Thoracic aorta (tissue), 2 donors: ENCODE data around the gene MNX1. TPM values are rescaled to one million over a fixed set of nuclear protein-coding genes. Genes with fewer than 3 reads are reported as not detected.

ENCODE experiments used
- ATAC-seq: fragments of 150-250 bp; one replicate; pipeline ENCODE4 v1.8.0; 2017; ENCODE audit warnings: low read depth; ENCODE audit not compliant: insufficient number of reproducible peaks, low FRiP score
- DNase-seq: peaks from one replicate; pipeline ENCODE4 v3.0.0-alpha.2; 2020; ENCODE audit warnings: low spot score
- H3K27ac ChIP-seq, 2 donors: fragments of 200-600 bp; sonication (generic); 1 replicate in 1 of 2; 2 replicates in 1 of 2; pipeline ENCODE4 v1.5.1; 2016; ENCODE audit warnings: mild to moderate bottlenecking in 2 of 2, moderate library complexity in 2 of 2
- H3K27me3 ChIP-seq: fragments of 200-600 bp; sonication (generic); replicated peaks from 2 replicates; pipeline ENCODE4 v1.6.0; 2016; ENCODE audit warnings: mild to moderate bottlenecking; ENCODE audit not compliant: insufficient read depth
- H3K36me3 ChIP-seq: fragments of 200-600 bp; sonication (generic); one replicate; pipeline ENCODE4 v1.5.1; 2016
- H3K4me1 ChIP-seq, 2 donors: fragments of 200-600 bp; sonication (generic); 1 replicate in 1 of 2; 2 replicates in 1 of 2; pipeline versions ENCODE4 v1.5.1 to v1.6.0; 2016; ENCODE audit warnings: low read depth in 2 of 2, mild to moderate bottlenecking in 1 of 2; ENCODE audit not compliant: control insufficient read depth in 1 of 2
- H3K4me3 ChIP-seq: fragments of 200-600 bp; sonication (generic); 2 replicates; pipeline ENCODE4 v1.5.1; 2016; ENCODE audit warnings: mild to moderate bottlenecking
- H3K9me3 ChIP-seq: fragments of 200-600 bp; sonication (generic); 2 replicates; pipeline ENCODE4 v1.5.1; 2016
- total RNA-seq, 2 donors: library from RNA; depleted of rRNA; stranded (reverse); fragments of >200 nt; gene quantifications; one replicate each; pipeline versions ENCODE4 v1.1.0 to v1.2.3, GENCODE V29; 2016
- TF ChIP-seq, protein P1 (sequence below): fragments of 200-600 bp; sonication (generic); IDR thresholded peaks from one replicate; pipeline ENCODE4 v1.5.1; 2019; ENCODE audit warnings: antibody characterized with exemption

Gene MNX1
- total RNA-seq, 2 donors from 2014 or later = not detected

DNA sequence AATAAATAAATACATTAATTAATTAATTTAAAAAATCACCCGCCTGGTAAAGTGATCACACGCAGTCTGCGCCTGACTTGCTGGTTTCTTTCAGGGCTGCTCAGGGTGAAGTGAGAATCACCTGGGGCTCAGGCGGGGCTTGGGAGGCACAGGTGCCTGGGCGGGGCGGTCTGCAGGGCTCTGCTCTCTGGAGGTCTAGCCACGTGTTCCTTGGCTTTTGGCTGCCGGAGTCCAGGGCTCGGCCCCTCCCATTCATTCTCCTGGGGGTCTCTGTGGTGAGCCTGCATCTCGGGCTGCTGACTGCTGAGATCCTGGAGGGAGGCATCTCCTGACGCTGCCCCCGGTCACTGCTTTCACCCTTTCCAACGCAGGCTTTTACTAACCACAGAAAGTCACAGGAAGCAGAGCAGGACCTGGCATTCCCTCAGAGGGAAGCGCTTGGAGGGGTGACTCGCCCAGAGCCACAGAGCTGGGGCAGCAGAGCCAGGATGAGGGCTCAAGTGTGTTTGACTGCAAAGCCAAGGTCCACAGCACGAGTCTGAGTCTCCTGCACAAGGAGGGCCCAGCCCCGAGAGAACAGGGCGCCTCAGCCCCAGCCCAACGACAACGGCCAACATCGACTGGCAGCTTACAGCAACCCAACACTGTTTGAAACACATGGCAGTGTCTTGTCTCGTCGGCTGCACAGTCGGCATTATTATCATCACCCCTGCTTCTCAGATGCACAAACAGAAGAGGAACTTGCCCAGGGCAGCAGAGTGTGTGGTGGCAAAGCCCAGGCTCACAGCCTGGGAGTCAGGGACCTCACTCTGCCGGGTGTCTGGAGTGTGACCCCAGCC lies 22.4 kb upstream of the MNX1 start:
- TF ChIP-seq, protein P1, sequence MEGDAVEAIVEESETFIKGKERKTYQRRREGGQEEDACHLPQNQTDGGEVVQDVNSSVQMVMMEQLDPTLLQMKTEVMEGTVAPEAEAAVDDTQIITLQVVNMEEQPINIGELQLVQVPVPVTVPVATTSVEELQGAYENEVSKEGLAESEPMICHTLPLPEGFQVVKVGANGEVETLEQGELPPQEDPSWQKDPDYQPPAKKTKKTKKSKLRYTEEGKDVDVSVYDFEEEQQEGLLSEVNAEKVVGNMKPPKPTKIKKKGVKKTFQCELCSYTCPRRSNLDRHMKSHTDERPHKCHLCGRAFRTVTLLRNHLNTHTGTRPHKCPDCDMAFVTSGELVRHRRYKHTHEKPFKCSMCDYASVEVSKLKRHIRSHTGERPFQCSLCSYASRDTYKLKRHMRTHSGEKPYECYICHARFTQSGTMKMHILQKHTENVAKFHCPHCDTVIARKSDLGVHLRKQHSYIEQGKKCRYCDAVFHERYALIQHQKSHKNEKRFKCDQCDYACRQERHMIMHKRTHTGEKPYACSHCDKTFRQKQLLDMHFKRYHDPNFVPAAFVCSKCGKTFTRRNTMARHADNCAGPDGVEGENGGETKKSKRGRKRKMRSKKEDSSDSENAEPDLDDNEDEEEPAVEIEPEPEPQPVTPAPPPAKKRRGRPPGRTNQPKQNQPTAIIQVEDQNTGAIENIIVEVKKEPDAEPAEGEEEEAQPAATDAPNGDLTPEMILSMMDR = no peak
- Histone ChIP-seq H3K9me3 (no peaks in the 10 kb centered on the region), H3K36me3 (no peaks in the 10 kb centered on the region), H3K4me1 (no peaks in the 10 kb centered on the region), H3K27ac (no peak overlapping the region), H3K27me3 (no peaks in the 10 kb centered on the region), H3K4me3 (no peak overlapping the region)
- ATAC-seq (no peak), DNase-seq (no peak)

- DNase-seq (no peak), ATAC-seq (no peak)
- no peaks in the 10 kb centered on the region for H3K4me1 ChIP-seq
- no peak overlapping the region for H3K27ac ChIP-seq
- no peaks in the 10 kb centered on the region for H3K27me3 ChIP-seq
- H3K9me3 ChIP-seq = no peaks in the 10 kb centered on the region
- TF ChIP-seq, protein P1 = no peak
- H3K4me3 ChIP-seq = no peak overlapping the region
- no peaks in the 10 kb centered on the region for H3K36me3 ChIP-seq
Measured at GRCh38 chr7:157032128-157032527, 21.7 kb upstream of the MNX1 start.

GRCh38 chr7:157028199-157028903 lies 17.9 kb upstream of the MNX1 start:
- no peak for DNase-seq
- H3K27me3 ChIP-seq = peaks cover 7% of the 10 kb centered on the region

GRCh38 chr7:157027568-157028198 lies 17.2 kb upstream of the MNX1 start:
- Histone ChIP-seq H3K27me3 (peaks cover 7% of the 10 kb centered on the region), H3K9me3 (no peaks in the 10 kb centered on the region), H3K4me3 (no peak overlapping the region), H3K36me3 (no peaks in the 10 kb centered on the region), H3K27ac (no peak overlapping the region), H3K4me1 (no peaks in the 10 kb centered on the region)
- no peak for DNase-seq
- ATAC-seq = no peak
- TF ChIP-seq, protein P1 = no peak

More at GRCh38 chr7:157028199-157028903, 17.9 kb upstream of the MNX1 start:
- H3K27ac ChIP-seq = no peak overlapping the region
- no peak for ATAC-seq
- no peaks in the 10 kb centered on the region for H3K4me1 ChIP-seq
- H3K9me3 ChIP-seq = no peaks in the 10 kb centered on the region
- TF ChIP-seq, protein P1 = no peak
- no peak overlapping the region for H3K4me3 ChIP-seq
- no peaks in the 10 kb centered on the region for H3K36me3 ChIP-seq

- no peak overlapping the region for H3K4me3 ChIP-seq
- peaks cover 11 to 20% of the 10 kb centered on the region in 2 donors for H3K4me1 ChIP-seq
- DNase-seq (no peak), ATAC-seq (no peak)
- H3K27me3 ChIP-seq = peaks cover 11% of the 10 kb centered on the region
- TF ChIP-seq, protein P1 = no peak
- no peaks in the 10 kb centered on the region for H3K9me3 ChIP-seq
- no peaks in the 10 kb centered on the region for H3K36me3 ChIP-seq
- H3K27ac ChIP-seq = no peak overlapping the region
Measured at GRCh38 chr7:157024716-157025115, 14.3 kb upstream of the MNX1 start.
